Kidney (tissue), 14 donors: Measurements from ENCODE around the gene AP2M1. TPM values are rescaled to one million over a fixed set of nuclear protein-coding genes. Genes with fewer than 3 reads are reported as not detected.
A peak's percentile ranks its signal among the peaks of the same experiment; 100 is the strongest.

Experiments used
- DNase-seq, 5 donors: peaks; one replicate each; pipeline ENCODE4 v3.0.0-alpha.2; 2013 to 2020
- FAIRE-seq: peaks from 2 replicates; lab custom pipeline; 2012; peaks lifted over from hg19 to GRCh38; lab: Jason Lieb, UNC
- H3K27ac ChIP-seq, 2 donors: one replicate each; pipeline ENCODE4 v1.7.0; 2013; ENCODE audit warnings: low read depth in 2 of 2, low read length in 2 of 2, inconsistent platforms in 1 of 2
- H3K27me3 ChIP-seq: one replicate; pipeline ENCODE4 v1.7.1; 2013; ENCODE audit warnings: low read length, inconsistent platforms; ENCODE audit not compliant: control insufficient read depth, insufficient read depth
- H3K36me3 ChIP-seq, 3 donors: one replicate each; pipeline versions ENCODE4 v1.7.0 to v1.7.1; 2013; ENCODE audit warnings: low read length in 3 of 3, control low read depth in 1 of 3, inconsistent platforms in 1 of 3; ENCODE audit not compliant: insufficient read depth in 3 of 3, control insufficient read depth in 2 of 3
- H3K4me1 ChIP-seq, 3 donors: one replicate each; pipeline versions ENCODE4 v1.7.0 to v1.7.1; 2013; ENCODE audit warnings: low read length in 3 of 3, inconsistent platforms in 1 of 3, low read depth in 1 of 3; ENCODE audit not compliant: control insufficient read depth in 2 of 3, insufficient read depth in 2 of 3
- H3K4me3 ChIP-seq, 3 donors: one replicate each; pipeline versions ENCODE4 v1.7.0 to v1.8.1; 2013; ENCODE audit warnings: low read length in 3 of 3, control low read depth in 1 of 3, inconsistent platforms in 1 of 3
- H3K9ac ChIP-seq, 3 donors: one replicate each; pipeline versions ENCODE4 v1.7.0 to v1.7.1; 2013; ENCODE audit warnings: low read length in 3 of 3, control low read depth in 1 of 3, inconsistent platforms in 1 of 3
- H3K9me3 ChIP-seq, 3 donors: one replicate each; pipeline versions ENCODE4 v1.7.0 to v1.7.1; 2013; ENCODE audit warnings: low read length in 3 of 3, control low read depth in 1 of 3, inconsistent platforms in 1 of 3; ENCODE audit not compliant: control insufficient read depth in 2 of 3, insufficient read depth in 1 of 3
- CTCF ChIP-seq: IDR thresholded peaks from 3 replicates; pipeline ENCODE4 v1.5.1; 2012; ENCODE audit warnings: mild to moderate bottlenecking, moderate library complexity, borderline replicate concordance; ENCODE audit not compliant: insufficient read depth; ENCODE audit errors: extremely low read depth
- intact Hi-C: fragments of 100-400 bp; cut with DNase I; formaldehyde crosslinking; loops from one replicate; pipeline ENCODE4 v1.11.1; 2022
- polyA plus RNA-seq: library from polyadenylated mRNA; stranded (reverse); fragments of 350-450 nt; fragmentation: Illumina TruSeq; extraction: RNeasy Lipid Tissue Mini Kit (QIAGEN cat#74804); gene quantifications from one replicate; pipeline ENCODE4 v1.2.3, GENCODE V29; 2014; ENCODE audit warnings: low read depth, low replicate concordance; ENCODE audit not compliant: insufficient read depth
- total RNA-seq: library from RNA; stranded (reverse); fragmentation: NEBNext Ultra II Directional; extraction: Animal tissue kit (Norgen Biotek cat#: 25700); gene quantifications from one replicate; pipeline ENCODE4 v1.2.1, GENCODE V29; 2021
- donor health status: control.
- donor health status: control.
- donor health status: control.
- donor health status: control.
- donor health status: control.
- donor health status: DM: yes; HTN: yes; CAD: no.
- donor health status: Normal renal cell carcinoma (clear cell type).

The AP2M1 gene
- total and polyA plus RNA-seq, 2 donors from 2014 or later: 329 to 353 TPM

- H3K36me3 ChIP-seq: no peaks in the 10 kb centered on the region
- intact Hi-C loops: no loop called here
- DNase-seq: peak in 3 of 5 donors; percentile 40 to 72 (median 63)
- no peak for FAIRE-seq
- no peaks in the 10 kb centered on the region for H3K9me3 ChIP-seq
- H3K27me3 ChIP-seq: peaks cover 21% of the 10 kb centered on the region
- H3K4me1 ChIP-seq: peaks cover 0 to 14% (median 0%) of the 10 kb centered on the region in 3 donors
- peak overlapping the region in 1 of 3 donors; percentile 54 for H3K4me3 ChIP-seq
- TF ChIP-seq CTCF: no peak
- no peak overlapping the region for H3K27ac ChIP-seq
- H3K9ac ChIP-seq: no peak overlapping the region
Measured at GRCh38 chr3:184230081-184230602, 55.5 kb downstream of the AP2M1 start.

- FAIRE-seq (no peak), DNase-seq (peak in 2 of 5 donors; percentile 37 to 72)
- Histone ChIP-seq H3K36me3 (no peaks in the 10 kb centered on the region), H3K9ac (no peak overlapping the region), H3K27ac (no peak overlapping the region), H3K4me1 (peaks cover 0 to 14% (median 0%) of the 10 kb centered on the region in 3 donors), H3K9me3 (no peaks in the 10 kb centered on the region), H3K4me3 (no peak overlapping the region), H3K27me3 (peaks cover 21% of the 10 kb centered on the region)
- intact Hi-C loops: no loop called here
- TF ChIP-seq CTCF: no peak
Measured at GRCh38 chr3:184230603-184231528, 56.2 kb downstream of the AP2M1 start.

- no peak overlapping the region for H3K9ac ChIP-seq
- no peak for FAIRE-seq
- intact Hi-C loops: no loop called here
Measured at GRCh38 chr3:184231671-184232070, 57.0 kb downstream of the AP2M1 start.

More at GRCh38 chr3:184231671-184232070, 57.0 kb downstream of the AP2M1 start:
- no peaks in the 10 kb centered on the region for H3K9me3 ChIP-seq
- DNase-seq: no peak
- H3K27ac ChIP-seq: no peak overlapping the region
- H3K4me3 ChIP-seq: no peak overlapping the region
- H3K4me1 ChIP-seq: peaks cover 0 to 14% (median 0%) of the 10 kb centered on the region in 3 donors
- peaks cover 21% of the 10 kb centered on the region for H3K27me3 ChIP-seq
- no peak for TF ChIP-seq CTCF
- no peaks in the 10 kb centered on the region for H3K36me3 ChIP-seq
